Stimulated activated CD4-positive, alpha-beta T cell treated with anti-CD3 and anti-CD28 coated beads, TNF-alpha, amount 100 ng/mL, for 1 hour (primary cell): ENCODE measurements around the gene PRKAR1B.

Experiments
- DNase-seq, 3 donors: peaks; one replicate each; pipeline ENCODE4 v3.0.0-alpha.2; 2020; ENCODE audit warnings: low read depth in 3 of 3, low spot score in 1 of 3

Gene PRKAR1B

DNA sequence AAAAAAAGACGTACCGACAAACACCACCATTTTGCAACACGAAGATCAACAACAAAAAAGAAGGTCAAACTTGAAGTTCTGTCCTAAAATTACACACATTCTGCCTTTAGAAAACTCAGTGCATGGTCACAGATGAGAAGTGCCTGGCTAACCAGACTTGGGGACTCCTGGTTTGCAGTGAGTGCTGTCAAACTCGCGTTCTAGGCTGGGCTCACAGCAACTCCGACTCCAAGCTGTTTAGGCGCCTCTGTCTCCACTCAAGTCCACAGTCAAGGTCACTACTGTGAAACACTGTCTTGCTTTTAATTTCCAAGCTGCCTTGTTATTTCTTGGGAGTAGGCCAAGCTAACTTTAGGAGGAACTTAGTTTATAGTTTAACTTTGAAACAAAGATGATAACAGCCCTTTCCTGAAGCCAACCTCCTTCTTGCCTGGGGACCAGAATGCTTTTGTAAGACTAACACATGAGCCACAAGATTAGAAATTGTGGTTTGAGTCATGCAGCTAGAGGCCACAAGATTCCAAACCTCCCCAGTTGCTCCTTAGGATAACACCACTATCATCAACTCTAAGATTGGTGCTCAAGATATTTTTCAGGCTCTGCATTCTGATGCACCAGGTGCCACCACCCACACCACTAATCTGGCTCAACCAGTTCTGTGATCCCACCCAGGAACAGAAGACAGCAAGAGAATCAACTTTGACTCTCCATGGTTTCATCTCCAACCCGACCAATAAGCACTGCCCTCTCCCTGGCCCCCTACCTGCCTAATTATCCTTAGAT is 1.7 kb downstream of the PRKAR1B start:
- DNase-seq = no peak

DNA sequence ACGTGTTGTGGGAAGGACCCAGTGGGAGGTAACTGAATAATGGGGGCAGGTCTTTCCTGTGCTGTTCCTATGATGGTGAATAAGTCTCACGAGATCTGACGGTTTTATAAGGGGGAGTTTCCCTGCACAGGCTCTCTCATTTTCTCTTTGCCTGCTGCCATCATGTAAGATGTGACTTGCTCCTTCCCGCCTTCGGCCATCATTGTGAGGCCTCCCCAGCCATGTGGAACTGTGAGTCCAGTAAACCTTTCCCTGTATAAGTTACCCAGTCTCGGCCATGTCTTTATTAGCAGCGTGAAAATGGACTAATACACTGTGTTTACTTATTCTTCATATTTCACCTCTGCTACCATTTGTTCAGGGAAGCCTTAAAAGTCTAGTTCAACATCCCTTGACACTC is 2.8 kb downstream of the PRKAR1B start:
- DNase-seq = no peak

DNA sequence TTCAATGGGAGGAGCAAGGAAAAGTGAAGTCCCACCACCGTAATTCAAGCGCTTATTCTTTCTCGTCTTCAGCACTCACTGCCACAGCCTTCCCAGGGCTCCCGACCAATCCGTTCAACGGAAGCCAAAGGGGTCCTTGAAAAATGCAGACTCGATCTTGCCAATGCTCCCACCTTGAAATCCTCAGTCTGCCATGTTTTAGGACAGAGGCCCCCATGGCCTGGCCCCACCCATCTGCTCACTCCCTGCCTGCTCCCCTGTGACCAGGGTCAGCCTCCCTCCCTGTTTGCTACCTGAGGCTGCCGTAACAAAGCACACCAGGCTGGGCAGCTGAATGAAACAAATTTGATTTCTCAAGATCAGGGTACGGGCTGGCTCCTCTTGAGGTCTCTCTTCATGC is 3.5 kb downstream of the PRKAR1B start:
- DNase-seq = no peak

DNA sequence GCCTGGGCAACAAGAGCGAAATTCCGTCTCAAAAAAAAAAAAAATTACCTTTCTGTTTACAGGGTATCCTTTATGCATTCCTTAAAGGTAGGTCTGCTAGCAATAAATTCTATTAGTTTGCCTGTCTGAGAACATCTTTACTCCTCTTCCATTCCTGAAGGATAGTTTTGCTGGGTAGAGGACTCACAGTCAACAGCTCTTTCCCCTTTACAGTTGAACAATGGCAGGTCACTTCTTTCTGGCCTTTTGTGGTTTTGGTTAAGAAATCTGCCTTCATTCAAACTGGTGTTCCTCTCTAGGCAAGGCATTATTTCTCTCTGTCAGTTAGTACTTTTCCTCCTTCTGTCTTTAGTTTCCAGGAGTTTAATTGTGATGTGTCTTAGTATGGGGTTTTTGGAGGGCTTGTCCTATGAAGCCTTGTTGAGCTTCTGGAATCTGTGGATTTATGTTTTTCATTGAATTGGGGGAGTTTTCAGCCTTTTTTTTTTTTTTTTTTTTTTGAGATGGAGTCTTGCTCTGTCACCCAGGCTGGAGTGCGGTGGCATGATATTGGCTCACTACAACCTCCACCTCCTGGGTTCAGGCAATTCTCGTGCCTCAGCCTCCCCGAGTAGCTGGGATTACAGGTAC is 5.3 kb downstream of the PRKAR1B start:
- no peak for DNase-seq

DNA sequence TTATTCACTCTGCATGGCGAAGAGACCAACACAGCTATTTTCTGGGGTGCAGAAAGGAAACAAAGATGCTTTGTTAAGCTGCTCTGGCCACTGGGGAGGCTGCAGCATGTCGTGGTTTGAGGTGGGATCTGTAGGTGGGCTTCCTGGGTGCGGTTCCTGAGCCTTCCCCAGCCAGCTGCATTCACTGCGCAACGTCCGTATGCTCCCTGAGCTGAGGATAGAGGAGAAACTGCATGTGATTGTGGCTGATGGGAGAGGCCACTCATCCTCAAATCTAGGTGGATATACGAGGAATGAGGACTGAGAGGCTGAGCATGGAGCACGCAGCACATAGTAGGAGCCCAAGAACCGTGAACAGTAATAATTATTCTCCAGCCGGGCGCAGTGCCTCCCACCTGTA is 10.4 kb downstream of the PRKAR1B start:
- no peak for DNase-seq

DNA sequence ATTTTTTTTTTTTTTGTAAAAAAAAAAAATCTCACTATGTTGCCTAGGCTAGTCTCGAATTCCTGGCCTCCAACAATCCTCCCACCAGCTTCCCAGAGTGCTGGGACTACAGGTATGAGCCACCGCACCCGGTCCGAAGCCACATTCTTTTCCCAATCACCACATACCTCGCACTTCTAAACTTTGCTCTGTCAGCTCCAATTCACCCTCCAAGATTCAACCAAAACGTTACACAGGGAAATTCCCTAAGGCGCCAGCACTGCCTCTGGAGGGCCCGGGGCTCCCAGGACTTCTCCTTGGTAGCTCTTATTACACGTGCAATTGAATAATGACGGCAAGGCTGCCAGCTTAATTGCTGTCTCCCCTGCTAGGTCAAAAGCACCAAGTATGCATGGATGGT is 10.9 kb downstream of the PRKAR1B start:
- no peak for DNase-seq

DNA sequence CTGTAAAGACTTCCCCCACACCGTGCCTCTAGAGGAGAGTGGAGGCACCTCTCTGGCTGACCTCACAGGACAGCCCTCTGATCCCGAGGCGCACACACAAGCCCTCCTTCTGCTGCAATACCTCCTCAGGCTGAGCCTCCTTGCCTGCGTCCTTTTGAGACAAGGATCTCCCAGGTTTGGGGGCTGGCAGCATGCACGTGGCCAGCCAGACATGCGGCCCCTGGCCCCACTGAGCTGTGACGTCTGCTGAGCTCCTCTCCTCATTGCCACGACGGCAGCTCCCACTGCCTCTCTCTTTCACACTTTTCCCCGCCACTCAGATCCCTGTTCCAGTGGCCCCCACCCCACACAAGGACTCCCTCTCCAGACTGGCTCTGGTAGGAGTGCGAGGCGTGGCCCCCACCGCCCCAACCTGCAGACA is 12.8 kb downstream of the PRKAR1B start:
- DNase-seq = no peak

DNA sequence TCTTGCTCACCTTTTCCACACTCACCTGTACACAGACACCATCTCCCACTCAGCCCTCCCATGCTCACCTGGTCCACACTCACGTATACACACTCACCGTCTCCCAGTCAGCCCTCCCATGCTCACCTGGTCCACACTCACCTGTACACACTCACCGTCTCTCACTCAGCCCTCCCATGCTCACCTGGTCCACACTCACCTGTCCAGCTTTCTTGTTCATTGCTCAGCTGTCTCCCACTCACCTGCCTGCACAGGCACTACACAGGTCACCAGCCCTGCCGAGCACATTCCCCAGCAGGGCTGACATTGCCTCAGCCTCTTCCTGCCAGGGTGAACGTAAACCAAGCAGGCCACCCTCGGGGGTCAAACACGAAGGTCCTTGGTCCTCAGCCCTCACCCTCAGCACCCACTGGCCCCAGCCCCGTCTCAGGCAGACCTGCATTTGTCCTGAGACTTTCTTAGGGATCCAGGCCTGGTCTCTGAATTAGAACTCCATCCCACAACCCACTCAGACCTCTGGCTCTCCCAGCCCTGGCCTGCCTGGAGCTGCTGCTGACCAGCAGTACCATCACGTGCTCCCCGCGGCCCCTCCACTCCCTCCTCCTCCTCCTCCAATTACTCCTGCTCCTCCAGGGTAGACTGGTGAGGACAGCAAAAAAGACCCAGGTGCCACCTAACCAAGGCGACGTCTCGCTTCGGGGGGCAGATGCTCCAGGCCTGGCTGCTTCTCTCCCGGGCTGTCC is 13.4 kb downstream of the PRKAR1B start:
- no peak for DNase-seq

DNA sequence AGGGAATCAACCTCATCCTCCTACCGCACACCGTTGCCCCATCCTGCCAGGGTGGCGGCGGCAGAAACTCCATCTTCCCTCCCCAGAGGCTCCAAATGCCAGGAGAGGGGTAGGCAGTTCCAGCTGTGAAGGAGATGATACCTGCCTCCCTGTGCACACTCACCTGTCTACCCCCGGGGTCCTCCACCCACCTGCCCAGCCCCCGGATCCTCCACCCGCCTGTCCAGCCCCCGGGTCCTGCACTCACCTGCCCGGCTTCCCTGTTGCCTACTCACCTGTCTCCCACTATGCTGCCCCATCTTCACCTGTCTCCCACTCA is 14.0 kb downstream of the PRKAR1B start:
- DNase-seq = no peak

DNA sequence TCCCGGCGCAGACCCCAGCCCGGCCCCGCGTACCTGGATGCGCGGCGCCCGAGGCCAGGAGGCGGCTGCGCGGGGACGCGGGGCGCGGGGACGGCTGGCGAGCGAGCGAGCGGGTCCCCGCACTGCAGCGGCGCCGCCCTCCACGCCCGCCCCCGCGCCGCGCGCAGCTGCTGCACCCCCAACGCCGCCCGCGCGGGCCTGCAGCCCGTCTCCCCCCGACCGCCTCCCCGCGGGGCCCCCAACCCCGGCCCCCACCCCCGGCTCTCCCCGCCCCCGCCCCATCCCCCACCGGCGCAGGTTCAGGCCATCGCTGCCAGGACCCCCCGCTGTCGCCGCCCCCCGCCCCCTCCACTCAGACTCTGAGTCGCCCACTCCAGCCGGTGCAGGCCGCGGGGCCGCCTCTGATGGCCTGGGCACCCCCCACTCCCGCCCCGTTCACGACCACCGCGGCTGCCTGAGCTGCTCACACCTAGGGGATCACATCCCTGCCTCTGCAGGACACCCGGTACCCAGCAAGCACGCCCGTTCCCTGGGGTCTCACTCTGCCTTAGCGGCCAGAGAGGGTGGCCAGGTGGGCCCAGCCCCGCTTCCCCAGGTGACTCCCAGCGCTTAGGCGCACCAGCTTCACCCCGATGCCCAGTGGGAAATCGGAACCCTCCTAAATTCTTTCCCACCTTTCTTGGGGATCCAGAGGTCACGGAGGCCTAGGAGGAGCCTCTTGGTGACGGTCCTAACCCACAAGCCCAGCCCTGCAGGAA is 14.5 kb downstream of the PRKAR1B start:
- no peak for DNase-seq

DNA sequence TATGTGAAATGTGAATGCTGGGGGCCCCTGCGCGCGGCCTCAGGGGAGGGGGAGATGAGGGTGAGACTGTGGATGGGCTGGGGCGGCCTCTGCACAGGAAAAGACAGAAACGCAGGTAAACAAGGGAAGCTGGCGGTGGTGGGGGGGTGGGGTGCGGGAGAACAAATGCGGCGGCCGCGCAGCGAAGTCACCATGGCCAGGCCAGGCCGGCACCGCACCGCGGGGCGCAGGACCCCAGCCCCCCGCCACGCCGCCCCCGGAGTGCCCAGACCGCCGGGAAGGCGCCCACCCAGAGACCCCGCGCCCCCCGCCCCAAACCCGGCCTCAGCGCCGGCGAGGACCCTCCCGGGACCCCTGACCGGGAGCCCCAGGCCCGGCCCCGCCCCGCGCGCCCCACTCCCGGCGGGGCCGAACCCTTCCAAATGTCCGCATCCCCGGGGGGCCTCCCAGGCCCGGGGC is 15.1 kb downstream of the PRKAR1B start:
- DNase-seq = no peak

DNA sequence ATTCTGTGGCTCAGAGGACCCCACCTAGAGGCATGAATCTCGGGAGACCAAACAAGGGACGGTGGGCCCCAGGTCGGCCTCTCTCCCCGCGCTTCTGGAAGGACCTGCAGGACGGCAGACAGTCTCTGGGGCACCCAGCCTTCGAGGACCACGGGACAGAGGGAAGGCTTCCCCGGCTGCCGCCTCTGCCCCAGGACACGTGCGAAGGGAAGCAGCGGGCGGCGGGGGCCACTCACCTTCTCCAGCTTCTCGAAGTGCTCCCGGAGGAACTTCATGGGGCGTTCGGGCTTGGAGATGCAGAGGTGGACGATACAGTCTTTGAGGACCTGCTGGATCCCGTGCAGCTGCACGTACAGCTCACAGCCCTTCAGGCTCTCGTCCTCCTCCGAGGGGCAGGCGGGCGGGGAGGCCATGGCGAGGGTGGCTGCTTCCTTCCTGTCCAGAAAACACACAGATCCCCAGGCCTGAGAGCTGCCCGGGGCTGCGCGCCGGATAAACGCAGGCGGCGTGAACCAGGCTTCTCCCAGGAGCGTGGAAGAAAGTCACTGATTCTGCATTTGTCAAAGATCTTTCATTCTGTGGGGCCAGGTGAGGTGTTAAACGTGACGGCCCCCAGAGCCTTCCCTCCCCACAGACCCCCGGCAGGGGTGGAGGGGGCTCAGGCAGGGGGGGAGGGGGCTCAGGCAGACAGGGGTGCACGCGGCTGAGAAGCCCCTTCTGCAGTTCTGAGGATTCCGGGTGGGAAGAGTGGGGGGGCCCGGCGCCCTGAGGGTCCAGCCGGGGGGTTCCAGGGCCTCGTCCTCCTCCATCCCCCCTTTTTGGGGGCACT is 15.8 kb downstream of the PRKAR1B start:
- DNase-seq = no peak

DNA sequence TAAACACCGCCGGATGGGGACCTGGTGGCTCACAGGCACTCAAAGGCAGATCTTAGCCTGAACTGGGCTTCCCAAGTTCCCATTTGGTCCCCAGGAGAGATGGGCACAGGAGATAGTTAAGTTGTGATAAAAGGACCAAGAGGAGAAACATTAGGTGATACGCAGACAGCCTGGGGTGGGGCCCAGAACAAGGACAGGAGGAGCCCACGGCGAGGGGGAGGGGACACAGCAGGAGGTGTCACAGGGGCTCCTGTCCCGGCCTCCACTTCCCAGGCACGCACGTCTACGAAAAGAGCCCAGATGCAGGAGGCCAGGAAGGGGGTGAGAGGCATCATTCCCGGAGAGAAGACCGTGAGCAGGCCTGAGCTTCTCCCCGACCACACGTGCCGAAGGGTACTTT is 16.9 kb downstream of the PRKAR1B start:
- DNase-seq = no peak

DNA sequence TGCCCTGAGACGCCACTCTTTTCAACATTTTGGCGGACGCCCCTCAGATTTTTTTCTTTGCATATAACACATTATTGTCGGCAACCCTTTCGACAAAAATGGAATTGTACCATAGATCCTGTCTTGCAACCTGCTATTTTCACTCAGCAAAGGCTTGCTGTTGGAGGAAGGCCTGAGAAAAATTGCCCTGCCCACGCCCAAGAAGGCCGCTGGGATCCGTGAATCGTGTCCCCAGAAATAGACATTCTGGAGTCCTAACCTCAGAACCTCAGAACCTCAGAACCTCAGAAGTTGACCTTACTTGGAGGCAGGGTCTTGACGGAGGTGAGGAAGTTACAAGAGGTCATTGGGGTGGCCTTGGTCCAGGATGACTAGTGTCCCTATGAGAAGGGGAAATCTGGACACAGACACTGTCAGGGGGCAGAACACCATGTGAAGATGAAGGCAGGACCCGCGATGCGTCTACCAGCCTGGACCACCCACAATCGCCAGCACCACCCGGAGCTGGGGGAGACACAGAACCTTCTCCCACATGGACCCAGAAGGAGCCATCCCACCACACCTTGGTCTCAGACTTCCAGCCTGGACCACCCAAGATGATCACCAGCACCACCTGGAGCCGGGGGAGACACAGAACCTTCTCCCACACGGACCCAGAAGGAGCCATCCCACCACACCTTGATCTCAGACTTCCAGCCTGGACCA is 19.6 kb downstream of the PRKAR1B start:
- no peak for DNase-seq

DNA sequence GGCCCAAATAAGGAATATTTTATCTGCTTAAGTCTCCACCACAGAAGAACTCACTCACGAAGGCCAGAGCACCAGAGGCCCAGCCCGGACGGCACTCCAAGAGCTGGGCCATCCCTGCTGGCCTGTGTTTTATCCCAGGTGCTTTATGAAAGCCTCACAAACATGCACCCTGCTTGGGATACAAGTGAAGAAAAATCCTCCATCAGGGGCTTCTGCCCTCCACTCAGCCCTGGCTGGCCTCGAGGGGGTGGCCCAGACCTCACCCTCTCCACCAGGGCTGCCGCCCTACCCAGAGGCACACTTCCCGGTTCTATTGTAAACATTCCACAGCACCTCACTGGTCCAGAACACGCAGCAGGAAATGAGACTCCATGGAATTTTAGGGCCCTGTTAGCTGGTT is 20.4 kb downstream of the PRKAR1B start:
- DNase-seq = no peak

DNA sequence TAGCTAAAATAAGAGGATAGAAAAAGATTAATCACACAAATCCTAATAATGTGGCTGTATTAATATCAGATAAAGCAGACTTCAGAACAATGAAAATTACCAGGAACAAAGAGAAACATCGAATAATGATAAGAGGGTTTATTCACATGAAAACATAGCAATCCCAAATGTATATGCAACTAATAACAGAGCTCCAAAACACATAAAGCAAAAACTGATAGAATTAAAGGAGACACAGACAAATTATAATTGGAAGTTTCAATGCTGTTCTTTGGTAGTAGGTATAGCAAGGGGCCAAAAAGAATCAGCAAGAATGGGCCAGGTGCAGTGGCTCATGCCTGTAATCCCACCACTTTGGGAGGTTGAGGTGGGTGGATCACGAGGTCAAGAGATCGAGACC is 24.0 kb downstream of the PRKAR1B start:
- DNase-seq = no peak

DNA sequence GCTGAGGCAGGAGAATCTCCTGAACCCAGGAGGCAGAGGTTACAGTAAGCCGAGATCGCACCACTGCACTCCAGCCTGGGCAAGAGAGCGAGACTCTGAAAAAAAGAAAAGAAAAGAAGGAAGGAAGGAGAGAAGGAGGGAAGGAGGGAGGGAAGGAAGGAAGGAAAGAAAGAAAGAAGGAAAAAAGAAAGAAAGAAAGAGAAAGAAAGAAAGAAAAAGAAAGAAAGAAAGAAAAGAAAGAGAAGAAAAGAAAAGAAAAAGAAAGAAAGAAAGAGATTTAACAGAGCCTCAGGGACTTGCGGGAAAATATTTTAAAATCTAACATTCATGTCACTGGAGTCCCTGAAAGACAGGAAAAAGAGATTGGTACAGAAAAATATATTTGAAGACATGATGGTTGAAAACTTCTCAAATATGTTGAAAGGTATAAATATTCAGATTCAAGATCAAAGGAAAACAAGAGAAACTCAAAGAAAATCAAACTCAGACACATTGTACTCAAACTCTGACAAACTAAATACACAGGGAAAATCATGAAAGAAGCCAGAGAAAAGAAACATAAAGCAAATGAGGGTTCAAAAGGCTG is 25.9 kb downstream of the PRKAR1B start:
- no peak for DNase-seq

DNA sequence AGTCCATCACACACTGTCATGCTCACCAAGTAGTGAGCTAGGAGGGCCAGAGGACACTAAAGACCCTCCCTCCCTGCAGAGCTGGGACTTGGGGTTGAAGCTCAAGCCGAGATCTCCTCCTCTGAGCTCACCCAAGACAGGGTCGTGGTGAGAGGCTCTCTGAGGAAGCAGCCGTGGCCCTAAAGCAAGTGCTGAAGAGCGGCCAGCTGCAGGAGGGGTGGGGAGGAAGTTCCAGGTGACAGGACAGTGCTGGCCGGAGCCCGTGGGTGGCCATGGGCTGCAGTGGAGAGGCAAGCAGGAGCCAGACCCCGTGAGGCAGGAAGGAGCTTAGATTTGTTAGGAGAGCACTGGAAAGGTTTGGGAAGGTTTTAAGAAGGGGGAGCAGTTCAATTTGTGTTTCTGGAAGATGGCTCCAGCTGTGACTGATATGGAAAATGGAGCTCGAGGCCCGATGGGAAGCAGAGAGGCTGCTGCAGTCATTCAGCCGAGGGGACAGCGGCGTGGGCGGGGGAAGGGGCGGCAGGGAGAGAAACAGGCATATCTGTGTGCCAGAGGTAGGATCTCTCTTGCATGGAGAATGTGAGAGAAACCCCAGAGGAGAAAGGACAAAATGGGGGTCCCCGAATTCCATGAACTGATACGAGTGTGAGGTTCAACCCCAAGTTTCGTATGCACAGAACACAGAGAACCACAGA is 27.5 kb downstream of the PRKAR1B start:
- DNase-seq = no peak
